ENCODE measurements around the gene CCDC91.

The CCDC91 gene

GRCh38 chr12:28190321-28191050, at the start of gene CCDC91:
Gene CCDC91, plus strand, starts transcription at chr12:28190456. Its CDS starts 66,760 bp downstream, at chr12:28257216.
- DNase-seq (ENCODE audit: low spot score), result peak; percentile 94
- TF ChIP-seq CTCF (IDR thresholded peaks at IDR 0.05), result no peak
- Histone ChIP-seq H3K27ac (peak within 1 kb of the TSS; percentile 98), H3K4me3 (peak within 1 kb of the TSS; percentile 88)

GRCh38 chr12:28144059-28144458, 46.2 kb upstream of the CCDC91 start:
- no peak for DNase-seq (ENCODE audit: low spot score)
- H3K4me3 ChIP-seq, result no peak overlapping the region
- no peak for TF ChIP-seq CTCF (IDR thresholded peaks at IDR 0.05)
- H3K27ac ChIP-seq, result no peak overlapping the region

- no peak overlapping the region for H3K27ac ChIP-seq
- no peak for TF ChIP-seq CTCF (IDR thresholded peaks at IDR 0.05)
- no peak for DNase-seq (ENCODE audit: low spot score)
- H3K4me3 ChIP-seq, result no peak overlapping the region
Measured at GRCh38 chr12:28144532-28144931, 45.7 kb upstream of the CCDC91 start.

- DNase-seq (ENCODE audit: low spot score), result no peak
- Histone ChIP-seq H3K27ac (no peak overlapping the region), H3K4me3 (no peak overlapping the region)
- no peak for TF ChIP-seq CTCF (IDR thresholded peaks at IDR 0.05)
Measured at GRCh38 chr12:28145216-28145615, 45.0 kb upstream of the CCDC91 start.

GRCh38 chr12:28149279-28149678, 41.0 kb upstream of the CCDC91 start:
- Histone ChIP-seq H3K27ac (no peak overlapping the region), H3K4me3 (no peak overlapping the region)
- no peak for TF ChIP-seq CTCF (IDR thresholded peaks at IDR 0.05)
- no peak for DNase-seq (ENCODE audit: low spot score)

GRCh38 chr12:28156362-28156761, 33.9 kb upstream of the CCDC91 start:
- DNase-seq (ENCODE audit: low spot score), result no peak
- H3K27ac ChIP-seq, result no peak overlapping the region
- no peak for TF ChIP-seq CTCF (IDR thresholded peaks at IDR 0.05)
- no peak overlapping the region for H3K4me3 ChIP-seq

GRCh38 chr12:28156804-28157203, 33.5 kb upstream of the CCDC91 start:
- DNase-seq (ENCODE audit: low spot score), result no peak

More at GRCh38 chr12:28156804-28157203, 33.5 kb upstream of the CCDC91 start:
- no peak overlapping the region for H3K27ac ChIP-seq
- H3K4me3 ChIP-seq, result no peak overlapping the region
- TF ChIP-seq CTCF (IDR thresholded peaks at IDR 0.05), result no peak

Measured in coronary artery (tissue), 2 donors.